ENCODE results near the gene MTCH2. TPM values are rescaled to one million over a fixed set of nuclear protein-coding genes. Genes with fewer than 3 reads are reported as not detected.

Gene MTCH2
- total and polyA plus RNA-seq, 2 donors (not counting 1 experiment from before 2014, with no cell fraction given): 18.1 to 26.9 TPM

GRCh38 chr11:47593492-47593933, 48.8 kb downstream of the MTCH2 start:
- Histone ChIP-seq H3K9me3 (ENCODE audit: control extremely low read depth in 1 of 3, control insufficient read depth in 2 of 3, insufficient read depth in 1 of 3, low read length in 2 of 3) (no peaks in the 10 kb centered on the region), H3K27ac (ENCODE audit: low read length in 2 of 2) (no peak overlapping the region), H3K79me2 (ENCODE audit: control insufficient read depth, insufficient read depth, low read length) (no peaks in the 10 kb centered on the region), H2AFZ (ENCODE audit: insufficient read depth, low read depth, low read length, poor library complexity, severe bottlenecking) (peak overlapping the region; percentile 38), H3K36me3 (replicated peaks in 1 of 2; ENCODE audit: control extremely low read depth in 1 of 2, control insufficient read depth in 1 of 2, extremely low read depth in 1 of 2, insufficient read depth in 2 of 2, low read length in 1 of 2) (no peaks in the 10 kb centered on the region), H3K4me3 (ENCODE audit: control extremely low read depth in 1 of 5, extremely low read depth in 1 of 5, insufficient read depth in 1 of 5, low read depth in 2 of 5, low read length in 4 of 5) (peak overlapping the region in 1 of 5 experiments; percentile 6), H3K9ac (ENCODE audit: low read length) (no peak overlapping the region), H3K4me1 (ENCODE audit: control insufficient read depth in 2 of 2, insufficient read depth in 2 of 2, low read length in 2 of 2) (peaks cover 15% of the 10 kb centered on the region in 2 donors), H4K20me1 (ENCODE audit: control insufficient read depth, insufficient read depth, low read length, poor library complexity, severe bottlenecking) (no peaks in the 10 kb centered on the region), H3K4me2 (replicated peaks; ENCODE audit: low read depth, low read length, poor library complexity, severe bottlenecking) (peak overlapping the region; percentile 74), H3K27me3 (replicated peaks in 1 of 4; ENCODE audit: control extremely low read depth in 1 of 4, control insufficient read depth in 3 of 4, insufficient read depth in 4 of 4, low read length in 3 of 4) (peaks cover 0 to 40% (median 20%) of the 10 kb centered on the region in 4 experiments)
- ATAC-seq (ENCODE audit: low read depth) (no peak), DNase-seq (no peak)
- H3K27me3 Mint-ChIP-seq: peaks cover 37% of the 10 kb centered on the region
- intact Hi-C loops (cut with micrococcal nuclease): no loop called here
- H3K9me3 Mint-ChIP-seq (ENCODE audit: insufficient read depth): no peaks in the 10 kb centered on the region
- ChIA-PET CTCF (no interaction called here), POLR2A (interaction anchor here (0.6 kb wide), 1 partner anchor 27 kb away, joined by 4 read pairs; no protein-coding TSS in a partner anchor)
- H3K4me1 Mint-ChIP-seq: peaks cover 9% of the 10 kb centered on the region
- H3K4me3 Mint-ChIP-seq: peak overlapping the region; percentile 10
- no peak overlapping the region for H3K27ac Mint-ChIP-seq
- 26% methylated on average over 4 of the region's 6 CpGs for WGBS (ENCODE audit: insufficient coverage)
- TF ChIP-seq EZH2 (IDR thresholded peaks at IDR 0.05; ENCODE audit: borderline replicate concordance, insufficient read depth, low read depth, low read length, poor library complexity, severe bottlenecking) (no peak), CTCF (IDR thresholded peaks at IDR 0.05) (no peak)

- Histone ChIP-seq H3K36me3 (replicated peaks in 1 of 2; ENCODE audit: control extremely low read depth in 1 of 2, control insufficient read depth in 1 of 2, extremely low read depth in 1 of 2, insufficient read depth in 2 of 2, low read length in 1 of 2) (no peaks in the 10 kb centered on the region), H3K79me2 (ENCODE audit: control insufficient read depth, insufficient read depth, low read length) (no peaks in the 10 kb centered on the region), H3K4me2 (replicated peaks; ENCODE audit: low read depth, low read length, poor library complexity, severe bottlenecking) (no peak overlapping the region), H3K27me3 (replicated peaks in 1 of 4; ENCODE audit: control extremely low read depth in 1 of 4, control insufficient read depth in 3 of 4, insufficient read depth in 4 of 4, low read length in 3 of 4) (peaks cover 0 to 40% (median 20%) of the 10 kb centered on the region in 4 experiments), H3K9me3 (ENCODE audit: control extremely low read depth in 1 of 3, control insufficient read depth in 2 of 3, insufficient read depth in 1 of 3, low read length in 2 of 3) (no peaks in the 10 kb centered on the region), H3K4me3 (ENCODE audit: control extremely low read depth in 1 of 5, extremely low read depth in 1 of 5, insufficient read depth in 1 of 5, low read depth in 2 of 5, low read length in 4 of 5) (no peak overlapping the region), H3K27ac (ENCODE audit: low read length in 2 of 2) (no peak overlapping the region), H3K4me1 (ENCODE audit: control insufficient read depth in 2 of 2, insufficient read depth in 2 of 2, low read length in 2 of 2) (peaks cover 15% of the 10 kb centered on the region in 2 donors), H4K20me1 (ENCODE audit: control insufficient read depth, insufficient read depth, low read length, poor library complexity, severe bottlenecking) (no peaks in the 10 kb centered on the region), H2AFZ (ENCODE audit: insufficient read depth, low read depth, low read length, poor library complexity, severe bottlenecking) (no peak overlapping the region), H3K9ac (ENCODE audit: low read length) (no peak overlapping the region)
- ATAC-seq (ENCODE audit: low read depth) (no peak), DNase-seq (no peak)
- no peaks in the 10 kb centered on the region for H3K9me3 Mint-ChIP-seq (ENCODE audit: insufficient read depth)
- ChIA-PET POLR2A (no interaction called here), CTCF (no interaction called here)
- peak overlapping the region; percentile 3 for H3K4me3 Mint-ChIP-seq
- peaks cover 37% of the 10 kb centered on the region for H3K27me3 Mint-ChIP-seq
- 88% methylated on average over 1 of the region's 2 CpGs for WGBS (ENCODE audit: insufficient coverage)
- TF ChIP-seq EZH2 (IDR thresholded peaks at IDR 0.05; ENCODE audit: borderline replicate concordance, insufficient read depth, low read depth, low read length, poor library complexity, severe bottlenecking) (no peak), CTCF (IDR thresholded peaks at IDR 0.05) (no peak)
- H3K4me1 Mint-ChIP-seq: peaks cover 9% of the 10 kb centered on the region
- intact Hi-C loops (cut with micrococcal nuclease): no loop called here
- no peak overlapping the region for H3K27ac Mint-ChIP-seq
Observed at GRCh38 chr11:47592970-47593369, 49.4 kb downstream of the MTCH2 start.
